Subcutaneous adipose tissue (tissue), 4 donors: ENCODE measurements around the gene TRIM65. TPM values are rescaled to one million over a fixed set of nuclear protein-coding genes. Genes with fewer than 3 reads are reported as not detected.

Source experiments
- CTCF ChIP-seq: fragments of 450-650 bp; IDR thresholded peaks from one replicate; pipeline ENCODE4 v1.5.1; 2016; ENCODE audit warnings: low read depth, mild to moderate bottlenecking, control low read depth, antibody characterized with exemption, moderate library complexity
- total RNA-seq, 4 donors: library from RNA; depleted of rRNA; stranded (reverse); fragments of >200 nt; gene quantifications; one replicate each; pipeline ENCODE4 v1.1.0, GENCODE V29; 2016

Gene TRIM65
- total RNA-seq, 4 donors from 2014 or later: 14.3 to 33.9 (median 24.7) TPM

- TF ChIP-seq CTCF: no peak
Measured at GRCh38 chr17:75876938-75877751, 19.6 kb downstream of the TRIM65 start.

- TF ChIP-seq CTCF: no peak
Measured at GRCh38 chr17:75876190-75876937, 20.4 kb downstream of the TRIM65 start.

GRCh38 chr17:75875940-75876189, 20.9 kb downstream of the TRIM65 start:
- TF ChIP-seq CTCF: no peak

- no peak for TF ChIP-seq CTCF
Measured at GRCh38 chr17:75875182-75875939, 21.4 kb downstream of the TRIM65 start.

- no peak for TF ChIP-seq CTCF
Measured at GRCh38 chr17:75874323-75875181, 22.2 kb downstream of the TRIM65 start.

- TF ChIP-seq CTCF: no peak
Measured at GRCh38 chr17:75873587-75874322, 23.0 kb downstream of the TRIM65 start.
